Astrocyte (in vitro differentiated cells and primary cell): ENCODE measurements around the gene DHCR7.

Source experiments
- EZH2 ChIP-seq: IDR thresholded peaks from 2 replicates; pipeline ENCODE4 v1.6.1; 2012; ENCODE audit warnings: mild to moderate bottlenecking, low read length, inconsistent platforms; ENCODE audit not compliant: insufficient read depth
- TF ChIP-seq, protein P1 (sequence below): IDR thresholded peaks from 2 replicates; pipeline ENCODE4 v1.5.1; 2011; ENCODE audit warnings: low read depth, mild to moderate bottlenecking, inconsistent platforms, low read length, moderate library complexity; ENCODE audit not compliant: insufficient read depth

DNA sequence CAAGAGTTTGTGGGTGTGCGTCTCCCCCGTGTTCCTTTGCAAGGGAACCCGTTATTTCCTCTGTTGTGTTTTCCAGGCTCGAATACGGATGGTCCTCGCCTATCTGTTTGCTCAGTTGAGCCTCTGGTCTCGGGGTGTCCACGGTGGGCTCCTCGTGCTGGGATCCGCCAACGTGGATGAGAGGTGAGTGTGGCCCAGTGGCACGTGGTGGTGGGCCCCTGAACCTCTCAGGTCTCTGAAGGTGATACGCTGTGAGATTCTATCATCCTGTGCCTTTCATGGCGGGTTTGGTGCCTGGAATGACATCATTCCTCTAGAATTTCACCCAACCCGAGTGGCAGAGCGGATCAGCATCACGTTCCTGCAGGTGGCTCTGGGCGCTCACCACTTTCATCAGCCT lies 37.3 kb upstream of the DHCR7 start:
- TF ChIP-seq, protein P1, sequence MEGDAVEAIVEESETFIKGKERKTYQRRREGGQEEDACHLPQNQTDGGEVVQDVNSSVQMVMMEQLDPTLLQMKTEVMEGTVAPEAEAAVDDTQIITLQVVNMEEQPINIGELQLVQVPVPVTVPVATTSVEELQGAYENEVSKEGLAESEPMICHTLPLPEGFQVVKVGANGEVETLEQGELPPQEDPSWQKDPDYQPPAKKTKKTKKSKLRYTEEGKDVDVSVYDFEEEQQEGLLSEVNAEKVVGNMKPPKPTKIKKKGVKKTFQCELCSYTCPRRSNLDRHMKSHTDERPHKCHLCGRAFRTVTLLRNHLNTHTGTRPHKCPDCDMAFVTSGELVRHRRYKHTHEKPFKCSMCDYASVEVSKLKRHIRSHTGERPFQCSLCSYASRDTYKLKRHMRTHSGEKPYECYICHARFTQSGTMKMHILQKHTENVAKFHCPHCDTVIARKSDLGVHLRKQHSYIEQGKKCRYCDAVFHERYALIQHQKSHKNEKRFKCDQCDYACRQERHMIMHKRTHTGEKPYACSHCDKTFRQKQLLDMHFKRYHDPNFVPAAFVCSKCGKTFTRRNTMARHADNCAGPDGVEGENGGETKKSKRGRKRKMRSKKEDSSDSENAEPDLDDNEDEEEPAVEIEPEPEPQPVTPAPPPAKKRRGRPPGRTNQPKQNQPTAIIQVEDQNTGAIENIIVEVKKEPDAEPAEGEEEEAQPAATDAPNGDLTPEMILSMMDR: no peak
- no peak for TF ChIP-seq EZH2
